IgD-negative memory B cell (primary cell): ENCODE results near the gene ATG7. TPM values are rescaled to one million over a fixed set of nuclear protein-coding genes. Genes with fewer than 3 reads are reported as not detected.
"Not testable (repeated sequence)": the region's sequence is repeated elsewhere in the genome, so short reads cannot be mapped to it uniquely, and the experiment has no call there.

ENCODE experiments used
- H3K27ac Mint-ChIP-seq, 3 donors: one replicate each; pipeline ENCODE4 v1.8.0; 2020 to 2022; ENCODE audit warnings: mild to moderate bottlenecking in 3 of 3, mixed read lengths in 3 of 3, moderate library complexity in 1 of 3
- H3K27me3 Mint-ChIP-seq: one replicate; pipeline ENCODE4 v1.8.0; 2021; ENCODE audit warnings: mixed read lengths
- H3K36me3 Mint-ChIP-seq: one replicate; pipeline ENCODE4 v1.8.0; 2020; ENCODE audit warnings: mild to moderate bottlenecking, mixed read lengths
- H3K4me1 Mint-ChIP-seq, 3 donors: one replicate each; pipeline ENCODE4 v1.8.0; 2020 to 2022; ENCODE audit warnings: mixed read lengths in 3 of 3, mild to moderate bottlenecking in 1 of 3
- H3K4me3 Mint-ChIP-seq, 4 donors: one replicate each; pipeline ENCODE4 v1.8.0; 2020 to 2022; ENCODE audit warnings: mild to moderate bottlenecking in 4 of 4, mixed read lengths in 4 of 4, moderate library complexity in 3 of 4
- H3K9me3 Mint-ChIP-seq, 3 donors: one replicate each; pipeline ENCODE4 v1.8.0; 2020 to 2021; ENCODE audit warnings: mixed read lengths in 3 of 3, mild to moderate bottlenecking in 1 of 3
- polyA plus RNA-seq: library from polyadenylated mRNA; unstranded; fragments of 300-500 nt; fragmentation: Illumina TruSeq; gene quantifications from one replicate; pipeline ENCODE4 v1.2.3, GENCODE V29; 2021

ATG7 gene
- polyA plus RNA-seq, 1 donor from 2014 or later: 18.1 TPM

DNA sequence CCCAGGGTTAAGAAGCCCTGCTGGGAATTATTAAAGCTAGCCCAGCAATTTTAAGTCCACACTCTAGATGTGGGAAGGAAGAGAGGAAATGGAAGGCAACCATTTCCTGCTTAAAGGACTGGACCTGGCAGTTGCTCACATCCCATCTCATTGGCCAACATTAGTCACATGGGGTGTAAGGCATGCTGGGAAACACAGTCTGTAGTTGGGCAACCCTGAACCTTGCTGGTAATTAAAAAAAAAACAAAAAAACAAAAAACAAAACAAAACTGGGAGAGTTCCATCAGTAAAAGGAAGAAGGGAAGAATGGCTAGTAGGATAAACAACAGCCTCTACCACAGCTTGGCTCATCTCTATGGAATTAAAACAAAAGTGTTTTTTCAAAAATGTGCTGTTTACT, 235.5 kb downstream of the ATG7 start:
- Mint-ChIP-seq H3K27me3 (no peaks in the 10 kb centered on the region), H3K4me3 (no peak overlapping the region), H3K27ac (no peak overlapping the region)

DNA sequence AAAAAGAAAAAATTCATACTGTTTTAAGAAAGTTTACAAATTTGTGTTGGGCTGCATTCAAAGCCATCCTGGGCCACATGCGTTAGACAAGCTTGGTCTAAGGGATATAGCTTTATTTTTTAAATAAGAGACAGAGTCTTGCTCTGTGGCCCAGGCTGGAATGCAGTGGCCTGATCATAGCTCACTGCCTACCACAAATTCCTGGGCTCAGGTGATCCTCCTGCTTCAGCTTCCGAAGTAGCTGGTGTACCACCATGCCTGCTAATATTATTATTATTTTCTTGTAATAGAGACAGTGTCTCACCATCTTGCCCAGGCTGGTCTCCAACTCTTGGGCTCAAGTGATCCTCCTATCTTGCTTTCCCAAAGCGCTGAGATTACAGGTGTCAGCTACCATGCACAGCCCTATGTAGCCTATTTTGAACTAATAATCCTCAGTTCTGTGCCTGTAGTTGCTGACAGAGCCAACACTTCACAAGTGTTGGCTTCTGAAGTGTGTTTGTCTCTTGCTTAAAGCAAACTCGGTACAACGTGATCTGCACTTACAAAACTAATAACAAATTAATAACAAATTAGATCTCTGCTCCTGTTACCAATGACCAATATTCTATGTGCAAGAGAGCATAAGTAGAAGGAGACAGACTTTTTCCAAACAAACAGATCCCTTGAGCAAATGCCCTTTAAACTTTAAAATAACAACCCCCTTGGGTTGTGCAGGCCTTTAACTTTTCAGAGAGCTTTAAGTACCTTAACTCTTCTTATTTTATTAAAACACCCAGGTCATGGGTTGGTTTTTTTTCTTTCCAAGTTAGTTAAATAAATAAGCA, 236.4 kb downstream of the ATG7 start:
- H3K27me3 Mint-ChIP-seq: no peaks in the 10 kb centered on the region
- no peak overlapping the region for H3K4me3 Mint-ChIP-seq
- H3K4me1 Mint-ChIP-seq: peaks cover 0 to 3% (median 0%) of the 10 kb centered on the region in 3 donors
- peaks cover 6% of the 10 kb centered on the region for H3K36me3 Mint-ChIP-seq
- peaks cover 0 to 1% (median 0%) of the 10 kb centered on the region in 3 donors for H3K9me3 Mint-ChIP-seq
- H3K27ac Mint-ChIP-seq: no peak overlapping the region

More for the DNA sequence above, 235.5 kb downstream of the ATG7 start:
- H3K9me3 Mint-ChIP-seq: peaks cover 0 to 1% (median 0%) of the 10 kb centered on the region in 3 donors
- peaks cover 6% of the 10 kb centered on the region for H3K36me3 Mint-ChIP-seq
- H3K4me1 Mint-ChIP-seq: peaks cover 0 to 3% (median 0%) of the 10 kb centered on the region in 3 donors

DNA sequence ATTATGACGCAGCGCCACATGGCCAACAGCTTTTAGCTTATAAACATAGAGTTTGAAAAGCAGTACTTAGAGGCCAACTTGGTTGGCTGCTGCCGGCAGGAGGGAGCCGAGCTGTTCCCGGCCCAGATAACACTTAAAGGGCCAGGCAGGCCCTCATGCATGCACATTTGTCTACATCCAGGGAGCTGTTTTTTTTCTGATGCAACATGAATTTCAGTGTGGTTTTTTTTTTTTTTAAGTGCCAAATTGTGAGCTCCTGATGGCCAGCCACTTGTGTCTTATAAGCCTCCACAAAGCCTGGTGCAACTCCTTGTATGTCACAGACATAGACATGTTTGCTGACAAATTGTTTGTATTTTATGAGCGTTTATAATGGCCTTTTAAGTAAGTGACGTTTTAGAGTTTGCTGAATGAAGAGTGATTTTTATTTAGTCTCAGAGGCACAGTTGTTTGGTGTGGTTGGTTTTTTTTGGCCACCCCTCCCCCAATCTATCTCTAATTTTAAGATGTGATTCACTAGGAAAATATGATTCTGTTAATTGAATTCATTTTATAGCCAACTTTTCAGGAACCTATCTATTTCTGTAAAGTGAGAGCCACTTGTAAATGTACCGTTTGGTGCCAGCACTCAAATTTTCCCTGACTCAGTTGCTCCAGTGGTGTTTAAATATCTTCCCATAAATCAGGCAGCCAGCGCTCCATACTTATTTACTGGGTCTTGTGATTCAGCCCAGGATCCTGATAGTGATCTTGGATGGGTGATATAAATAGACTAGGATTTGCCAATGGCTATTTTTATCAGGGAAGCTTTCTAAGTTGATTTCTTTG, 237.2 kb downstream of the ATG7 start:
- Mint-ChIP-seq H3K27me3 (no peaks in the 10 kb centered on the region), H3K4me1 (peaks cover 0 to 3% (median 2%) of the 10 kb centered on the region in 3 donors), H3K27ac (no peak overlapping the region), H3K4me3 (no peak overlapping the region), H3K36me3 (peaks cover 1% of the 10 kb centered on the region), H3K9me3 (peaks cover 0 to 2% (median 1%) of the 10 kb centered on the region in 3 donors)

DNA sequence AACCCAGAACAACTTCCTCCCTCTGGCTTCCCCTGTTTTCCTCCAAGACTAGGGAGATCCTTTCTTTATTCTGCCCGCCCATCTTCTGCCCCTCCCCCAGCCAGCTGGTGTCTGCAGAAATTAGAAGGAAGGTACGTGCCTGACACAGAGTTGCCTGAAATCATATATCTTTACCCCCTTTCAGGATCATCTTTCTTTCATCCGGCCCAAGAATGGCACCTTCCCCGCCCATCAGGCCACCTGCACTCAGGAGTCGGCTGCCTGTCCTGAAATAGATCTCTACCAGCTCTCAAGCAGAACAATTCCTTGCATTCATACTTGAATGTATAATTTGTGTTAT, 237.8 kb downstream of the ATG7 start:
- Mint-ChIP-seq H3K4me3 (no peak overlapping the region), H3K9me3 (peaks cover 0 to 2% (median 1%) of the 10 kb centered on the region in 3 donors), H3K4me1 (peaks cover 0 to 3% (median 2%) of the 10 kb centered on the region in 3 donors), H3K27me3 (no peaks in the 10 kb centered on the region), H3K27ac (no peak overlapping the region), H3K36me3 (peaks cover 3% of the 10 kb centered on the region)

DNA sequence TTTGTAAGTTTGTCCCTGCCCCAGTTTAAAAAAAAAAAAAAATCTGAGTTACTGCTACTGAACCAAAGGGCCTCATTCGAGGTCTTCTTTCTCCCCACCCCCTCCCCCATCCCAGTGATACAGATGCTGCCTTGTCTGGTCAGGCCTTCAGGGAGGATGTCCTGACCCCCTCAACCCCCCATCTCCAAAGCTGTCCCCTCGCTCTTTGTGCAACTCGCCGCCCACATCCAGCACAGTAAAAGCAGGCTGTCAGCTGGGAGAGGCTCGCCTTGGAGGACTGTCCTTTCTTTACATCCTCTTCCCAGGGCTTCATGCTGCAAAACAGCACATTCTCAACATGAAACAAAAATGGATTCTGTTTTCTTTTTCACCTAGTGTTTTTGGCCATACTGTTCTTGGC, 238.2 kb downstream of the ATG7 start:
- H3K27ac Mint-ChIP-seq: no peak overlapping the region
- H3K4me3 Mint-ChIP-seq: no peak overlapping the region
- no peaks in the 10 kb centered on the region for H3K27me3 Mint-ChIP-seq
- H3K4me1 Mint-ChIP-seq: peaks cover 0 to 3% (median 2%) of the 10 kb centered on the region in 3 donors
- H3K9me3 Mint-ChIP-seq: peaks cover 0 to 2% (median 1%) of the 10 kb centered on the region in 3 donors
- H3K36me3 Mint-ChIP-seq: peaks cover 3% of the 10 kb centered on the region

DNA sequence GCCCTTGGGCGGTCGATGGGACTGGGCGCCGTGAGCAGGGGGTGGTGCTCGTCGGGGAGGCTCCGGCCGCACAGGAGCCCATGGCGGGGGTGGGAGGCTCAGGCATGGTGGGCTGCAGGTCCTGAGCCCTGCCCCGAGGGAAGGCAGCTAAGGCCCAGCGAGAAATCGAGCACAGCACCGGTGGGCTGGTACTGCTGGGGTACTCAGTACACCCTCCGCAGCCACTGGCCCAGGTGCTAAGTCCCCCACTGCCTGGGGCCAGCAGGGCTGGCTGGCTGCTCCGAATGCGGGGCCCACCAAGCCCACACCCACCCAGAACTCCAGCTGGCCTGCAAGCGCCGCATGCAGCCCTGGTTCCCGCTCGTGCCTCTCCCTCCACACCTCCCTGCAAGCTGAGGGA, 239.4 kb downstream of the ATG7 start:
- H3K4me1 Mint-ChIP-seq, H3K9me3 Mint-ChIP-seq, H3K27me3 Mint-ChIP-seq, H3K27ac Mint-ChIP-seq, H3K4me3 Mint-ChIP-seq, H3K36me3 Mint-ChIP-seq: not testable (repeated sequence)

DNA sequence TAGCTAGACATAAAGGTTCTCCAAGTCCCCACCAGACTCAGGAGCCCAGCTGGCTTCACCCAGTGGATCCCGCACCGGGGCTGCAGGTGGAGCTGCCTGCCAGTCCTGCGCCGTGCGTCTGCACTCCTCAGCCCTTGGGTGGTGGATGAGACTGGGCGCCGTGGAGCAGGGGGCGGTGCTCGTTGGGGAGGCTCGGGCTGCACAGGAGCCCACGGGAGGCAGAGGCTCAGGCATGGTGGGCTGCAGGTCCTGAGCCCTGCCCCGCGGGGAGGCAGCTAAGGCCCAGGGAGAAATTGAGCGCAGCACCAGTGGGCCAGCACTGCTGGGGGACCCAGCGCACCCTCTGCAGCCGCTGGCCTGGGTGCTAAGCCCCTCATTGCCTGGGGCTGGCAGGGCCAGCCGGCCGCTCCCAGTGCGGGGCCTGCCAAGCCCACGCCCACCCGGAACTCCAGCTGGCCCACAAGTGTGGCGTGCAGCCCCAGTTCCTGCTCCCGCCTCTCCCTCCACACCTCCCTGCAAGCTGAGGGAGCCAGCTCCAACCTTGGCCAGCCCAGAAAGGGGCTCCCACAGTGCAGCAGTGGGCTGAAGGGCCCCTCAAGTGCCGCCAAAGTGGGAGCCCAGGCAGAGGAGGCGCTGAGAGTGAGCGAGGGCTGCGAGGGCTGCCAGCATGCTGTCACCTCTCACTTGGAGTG, 241.1 kb downstream of the ATG7 start:
- H3K4me1 Mint-ChIP-seq, H3K4me3 Mint-ChIP-seq, H3K27me3 Mint-ChIP-seq, H3K27ac Mint-ChIP-seq, H3K9me3 Mint-ChIP-seq: not testable (repeated sequence)
- peaks cover 11% of the 10 kb centered on the region for H3K36me3 Mint-ChIP-seq

DNA sequence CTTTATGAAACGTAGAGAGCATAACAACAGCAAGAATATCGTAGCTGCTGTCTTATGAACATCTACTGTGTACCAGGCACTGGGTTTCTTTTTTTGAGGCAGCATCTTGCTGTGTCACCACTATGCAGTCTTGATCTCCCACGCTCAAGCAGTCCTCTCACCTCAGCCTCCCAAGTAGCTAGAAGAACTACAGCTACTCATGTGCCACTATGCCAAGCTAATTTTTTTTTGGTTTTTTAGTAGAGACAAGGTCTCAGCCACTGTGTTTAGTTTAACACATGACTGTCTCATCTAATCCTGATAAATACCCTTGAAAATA, 241.6 kb downstream of the ATG7 start:
- peaks cover under 1 to 2% (median 2%) of the 10 kb centered on the region in 3 donors for H3K4me1 Mint-ChIP-seq
- H3K4me3 Mint-ChIP-seq: no peak overlapping the region
- no peak overlapping the region for H3K27ac Mint-ChIP-seq
- H3K9me3 Mint-ChIP-seq: peaks cover 0 to 2% (median 1%) of the 10 kb centered on the region in 3 donors
- H3K36me3 Mint-ChIP-seq: peaks cover 11% of the 10 kb centered on the region
- H3K27me3 Mint-ChIP-seq: no peaks in the 10 kb centered on the region

DNA sequence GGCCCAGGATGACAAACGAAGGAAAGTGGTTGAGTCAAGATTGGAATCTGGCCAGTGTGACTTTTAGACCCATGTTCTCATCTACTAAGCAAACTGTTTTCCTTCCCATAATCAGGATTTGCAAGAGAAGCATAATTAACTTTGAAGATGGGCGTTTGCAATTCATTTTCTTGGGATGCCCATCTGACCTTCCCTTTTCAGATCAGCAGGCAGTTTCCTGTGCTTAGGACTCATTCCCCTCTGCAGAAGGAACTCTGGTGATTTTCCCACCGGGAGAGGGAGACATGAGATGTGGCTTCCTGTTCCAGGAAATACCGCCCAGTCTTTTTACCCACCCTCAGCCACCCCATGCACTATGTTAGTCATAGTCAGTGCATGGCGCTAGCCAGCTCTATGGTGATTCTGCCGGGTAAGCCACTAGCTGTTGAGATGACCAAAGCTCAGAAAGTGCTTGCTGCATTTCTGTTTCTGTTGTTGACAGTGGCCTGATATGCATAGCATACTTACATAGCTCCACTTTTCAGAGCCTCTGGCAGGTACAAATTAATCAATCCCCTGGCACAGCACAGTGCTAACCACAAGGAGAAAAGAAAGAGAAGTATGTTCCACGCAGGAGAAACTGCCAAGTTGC, 242.1 kb downstream of the ATG7 start:
- Mint-ChIP-seq H3K4me1 (peaks cover 0 to 2% (median 2%) of the 10 kb centered on the region in 3 donors), H3K9me3 (peaks cover 0 to 2% (median 1%) of the 10 kb centered on the region in 3 donors), H3K36me3 (peaks cover 11% of the 10 kb centered on the region), H3K4me3 (no peak overlapping the region), H3K27me3 (no peaks in the 10 kb centered on the region), H3K27ac (no peak overlapping the region)

DNA sequence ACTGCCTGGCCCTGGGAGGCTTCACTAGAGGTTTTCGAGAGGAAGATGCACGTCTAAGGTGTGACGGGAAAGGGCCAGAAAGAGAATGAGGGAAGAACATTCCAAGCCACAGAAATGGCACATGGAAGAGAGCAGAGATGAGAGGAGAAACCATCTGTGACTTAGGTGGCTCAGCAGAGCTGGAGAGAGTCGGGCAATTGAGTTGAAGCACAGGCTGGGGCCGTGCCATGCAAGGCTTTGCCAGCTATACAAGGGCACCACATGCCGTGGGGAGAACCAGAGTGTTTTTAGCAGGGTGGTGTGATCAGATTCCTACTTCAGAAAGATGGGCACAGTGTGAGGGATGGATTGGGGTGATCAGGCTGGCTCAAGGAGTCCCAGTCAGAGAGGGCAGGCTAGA, 245.4 kb downstream of the ATG7 start:
- peaks cover 0 to 4% (median 2%) of the 10 kb centered on the region in 3 donors for H3K4me1 Mint-ChIP-seq
- H3K27ac Mint-ChIP-seq: no peak overlapping the region
- H3K4me3 Mint-ChIP-seq: no peak overlapping the region
- H3K9me3 Mint-ChIP-seq: peaks cover 0 to 2% (median 0%) of the 10 kb centered on the region in 3 donors
- H3K27me3 Mint-ChIP-seq: no peaks in the 10 kb centered on the region
- peaks cover 15% of the 10 kb centered on the region for H3K36me3 Mint-ChIP-seq

DNA sequence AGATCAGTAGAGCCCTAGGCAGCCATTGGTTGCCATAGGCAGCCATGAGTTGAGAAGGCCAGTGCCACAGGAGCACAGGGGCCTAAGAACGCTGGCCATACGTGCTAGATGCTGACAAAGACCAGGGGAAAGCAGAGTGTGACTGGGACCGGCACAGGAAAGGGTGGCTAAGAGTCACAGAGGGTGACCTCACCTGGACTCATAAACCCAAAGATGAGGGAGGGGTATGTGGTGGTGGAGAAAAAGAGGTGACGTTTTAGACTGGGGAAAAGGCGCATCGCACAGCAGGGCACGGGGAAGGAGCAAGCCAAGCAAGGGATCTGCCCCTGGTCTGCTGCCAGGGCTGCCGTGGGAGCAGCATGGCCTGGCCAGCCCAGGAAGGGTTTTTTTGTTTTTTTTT, 249.0 kb downstream of the ATG7 start:
- H3K27ac Mint-ChIP-seq: no peak overlapping the region
- no peaks in the 10 kb centered on the region for H3K9me3 Mint-ChIP-seq
- no peak overlapping the region for H3K4me3 Mint-ChIP-seq
- H3K36me3 Mint-ChIP-seq: peaks cover 10% of the 10 kb centered on the region
- no peaks in the 10 kb centered on the region for H3K27me3 Mint-ChIP-seq
- peaks cover 0 to 2% (median 2%) of the 10 kb centered on the region in 3 donors for H3K4me1 Mint-ChIP-seq

DNA sequence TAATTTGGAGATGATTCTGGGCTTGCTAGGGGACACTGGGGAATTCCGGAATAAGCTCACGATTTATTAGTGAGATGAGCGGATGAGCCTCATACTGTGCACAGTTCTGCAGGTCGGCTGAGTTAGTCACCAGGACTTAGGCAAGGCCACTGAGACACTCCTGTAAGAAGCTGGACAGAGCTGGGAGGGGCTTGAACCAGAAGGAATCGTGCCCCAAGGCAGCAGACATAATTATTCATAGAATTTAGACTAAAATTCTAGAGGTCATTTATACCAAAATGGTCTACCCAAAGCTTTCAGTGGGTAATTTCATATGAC, 250.2 kb downstream of the ATG7 start:
- H3K36me3 Mint-ChIP-seq: peaks cover 13% of the 10 kb centered on the region
- H3K27me3 Mint-ChIP-seq: no peaks in the 10 kb centered on the region
- no peak overlapping the region for H3K27ac Mint-ChIP-seq
- H3K4me1 Mint-ChIP-seq: peaks cover 0 to 2% (median 0%) of the 10 kb centered on the region in 3 donors
- no peaks in the 10 kb centered on the region for H3K9me3 Mint-ChIP-seq
- H3K4me3 Mint-ChIP-seq: no peak overlapping the region

DNA sequence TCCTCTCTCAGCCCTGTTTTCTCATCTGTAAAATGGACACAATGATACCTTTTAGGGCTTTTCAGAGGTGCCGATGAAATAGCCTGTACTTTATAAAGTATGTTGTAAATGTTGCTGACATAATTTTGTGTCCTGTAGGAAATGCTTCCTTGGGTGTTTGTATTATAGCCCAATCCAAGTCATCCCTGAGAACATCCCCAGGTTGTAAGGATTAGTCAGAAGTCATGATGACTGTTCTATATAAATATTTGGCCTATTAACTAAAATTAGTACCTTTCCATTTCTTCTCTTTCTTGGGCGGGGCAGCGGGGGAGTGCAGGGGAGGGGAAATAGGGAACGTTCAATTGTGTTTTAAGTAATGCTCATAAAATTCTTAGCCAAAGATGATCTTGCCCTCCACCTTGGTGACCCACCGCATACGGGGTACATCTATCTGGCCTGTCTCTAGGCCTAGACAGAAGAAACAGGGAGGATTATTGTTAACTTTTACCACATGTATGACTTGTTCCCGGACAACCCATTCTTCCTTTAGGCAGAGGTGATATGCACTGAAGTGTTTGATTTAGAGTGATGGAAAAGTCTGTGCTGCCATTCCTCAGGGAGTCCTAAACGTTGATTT, 250.9 kb downstream of the ATG7 start:
- Mint-ChIP-seq H3K27ac (no peak overlapping the region), H3K27me3 (no peaks in the 10 kb centered on the region), H3K9me3 (no peaks in the 10 kb centered on the region)

DNA sequence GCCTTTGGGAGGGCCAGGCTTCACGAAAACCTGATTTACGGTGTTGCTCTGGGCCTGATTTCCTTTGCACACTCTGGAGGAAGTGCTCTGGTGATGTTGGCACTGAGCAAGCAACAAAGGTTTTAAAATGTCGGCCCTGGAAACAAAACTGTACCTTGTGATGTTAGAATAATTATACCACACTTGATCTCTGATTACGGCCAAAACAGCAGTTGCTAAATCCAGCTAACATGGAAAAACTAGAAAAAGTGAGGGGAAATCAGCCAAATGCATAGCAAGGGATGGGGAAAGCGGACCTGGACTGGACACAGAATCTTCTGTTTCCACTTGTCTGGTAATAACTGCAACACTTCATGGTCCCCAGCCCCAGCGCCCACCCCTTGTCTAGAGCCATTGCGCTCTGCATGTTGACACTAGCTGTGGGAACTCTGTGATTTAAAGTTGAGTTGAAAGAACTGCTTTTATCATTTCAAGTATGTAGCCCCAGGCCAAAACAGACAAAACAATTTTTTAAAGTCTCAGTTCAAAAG, 251.4 kb downstream of the ATG7 start:
- peaks cover 9% of the 10 kb centered on the region for H3K36me3 Mint-ChIP-seq
- no peaks in the 10 kb centered on the region for H3K27me3 Mint-ChIP-seq
- H3K4me3 Mint-ChIP-seq: no peak overlapping the region
- H3K9me3 Mint-ChIP-seq: no peaks in the 10 kb centered on the region
- peaks cover 0 to 2% (median 0%) of the 10 kb centered on the region in 3 donors for H3K4me1 Mint-ChIP-seq
- no peak overlapping the region for H3K27ac Mint-ChIP-seq

More for the DNA sequence above, 250.9 kb downstream of the ATG7 start:
- Mint-ChIP-seq H3K36me3 (peaks cover 9% of the 10 kb centered on the region), H3K4me1 (peaks cover 0 to 2% (median 0%) of the 10 kb centered on the region in 3 donors), H3K4me3 (no peak overlapping the region)
